ENCODE data around the gene ACTA2. TPM values are rescaled to one million over a fixed set of nuclear protein-coding genes. Genes with fewer than 3 reads are reported as not detected.

ACTA2 gene
- total RNA-seq, 1 donor from 2014 or later: 11.3 TPM

- Mint-ChIP-seq H3K9me3 (no peaks in the 10 kb centered on the region), H3K4me1 (ENCODE audit: low read depth) (peaks cover 26% of the 10 kb centered on the region), H3K4me3 (ENCODE audit: low read depth) (no peak overlapping the region), H3K36me3 (ENCODE audit: low read depth) (peaks cover 4% of the 10 kb centered on the region), H3K27ac (peak overlapping the region; percentile 26), H3K27me3 (ENCODE audit: low read depth) (peaks cover 2% of the 10 kb centered on the region)
- intact Hi-C loops (cut with micrococcal nuclease): loop anchor here (2.0 kb wide), 2 partner anchors 26 to 42 kb away; no protein-coding TSS in a partner anchor
- DNase-seq (ENCODE audit: low spot score): no peak
Observed at GRCh38 chr10:88961266-88961665, 8.7 kb upstream of the ACTA2 start.

DNA sequence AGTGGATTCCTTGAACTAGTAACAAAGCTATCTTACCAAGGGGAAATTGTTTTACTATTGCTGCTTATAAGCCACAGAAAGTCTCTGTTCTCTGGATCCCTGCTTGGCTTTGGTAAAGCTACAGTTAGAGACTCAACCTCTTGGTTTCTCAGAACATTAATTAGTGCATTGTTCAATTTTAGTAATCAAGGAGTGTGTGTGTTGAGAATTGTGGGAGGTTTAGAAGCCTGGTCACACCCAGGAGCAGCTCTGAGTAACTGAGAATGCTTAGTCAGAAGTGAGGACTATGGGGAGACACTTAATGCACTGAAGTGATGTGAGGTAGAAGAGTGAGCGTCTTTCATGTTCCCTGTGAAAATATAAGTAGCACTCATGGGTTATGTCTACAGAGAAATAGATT lies 8.2 kb upstream of the ACTA2 start:
- Mint-ChIP-seq H3K4me3 (ENCODE audit: low read depth) (no peak overlapping the region), H3K4me1 (ENCODE audit: low read depth) (peaks cover 26% of the 10 kb centered on the region), H3K27me3 (ENCODE audit: low read depth) (peaks cover 2% of the 10 kb centered on the region), H3K36me3 (ENCODE audit: low read depth) (peaks cover 4% of the 10 kb centered on the region), H3K9me3 (no peaks in the 10 kb centered on the region), H3K27ac (peak overlapping the region; percentile 26)
- intact Hi-C loops (cut with micrococcal nuclease): loop anchor here (2.0 kb wide), 2 partner anchors 26 to 42 kb away; no protein-coding TSS in a partner anchor
- DNase-seq (ENCODE audit: low spot score): no peak

- Mint-ChIP-seq H3K4me3 (ENCODE audit: low read depth) (no peak overlapping the region), H3K27ac (no peak overlapping the region), H3K9me3 (no peaks in the 10 kb centered on the region), H3K27me3 (ENCODE audit: low read depth) (peaks cover 2% of the 10 kb centered on the region), H3K4me1 (ENCODE audit: low read depth) (peaks cover 27% of the 10 kb centered on the region), H3K36me3 (ENCODE audit: low read depth) (peaks cover 4% of the 10 kb centered on the region)
- intact Hi-C loops (cut with micrococcal nuclease): no loop called here
- no peak for DNase-seq (ENCODE audit: low spot score)
Observed at GRCh38 chr10:88958721-88959120, 6.1 kb upstream of the ACTA2 start.

- DNase-seq (ENCODE audit: low spot score): no peak
- H3K27ac Mint-ChIP-seq: no peak overlapping the region
- no peaks in the 10 kb centered on the region for H3K27me3 Mint-ChIP-seq (ENCODE audit: low read depth)
- no peaks in the 10 kb centered on the region for H3K9me3 Mint-ChIP-seq
- H3K4me1 Mint-ChIP-seq (ENCODE audit: low read depth): peaks cover 23% of the 10 kb centered on the region
- peaks cover under 1% of the 10 kb centered on the region for H3K36me3 Mint-ChIP-seq (ENCODE audit: low read depth)
- intact Hi-C loops (cut with micrococcal nuclease): no loop called here
- no peak overlapping the region for H3K4me3 Mint-ChIP-seq (ENCODE audit: low read depth)
Observed at GRCh38 chr10:88957381-88957780, 4.8 kb upstream of the ACTA2 start.

GRCh38 chr10:88954458-88955083 lies 2.0 kb upstream of the ACTA2 start:
- H3K9me3 Mint-ChIP-seq: no peaks in the 10 kb centered on the region
- H3K4me1 Mint-ChIP-seq (ENCODE audit: low read depth): peaks cover 5% of the 10 kb centered on the region
- H3K4me3 Mint-ChIP-seq (ENCODE audit: low read depth): no peak overlapping the region
- H3K36me3 Mint-ChIP-seq (ENCODE audit: low read depth): peaks cover 7% of the 10 kb centered on the region
- no peak overlapping the region for H3K27ac Mint-ChIP-seq
- DNase-seq (ENCODE audit: low spot score): no peak
- intact Hi-C loops (cut with micrococcal nuclease): no loop called here
- no peaks in the 10 kb centered on the region for H3K27me3 Mint-ChIP-seq (ENCODE audit: low read depth)

DNA sequence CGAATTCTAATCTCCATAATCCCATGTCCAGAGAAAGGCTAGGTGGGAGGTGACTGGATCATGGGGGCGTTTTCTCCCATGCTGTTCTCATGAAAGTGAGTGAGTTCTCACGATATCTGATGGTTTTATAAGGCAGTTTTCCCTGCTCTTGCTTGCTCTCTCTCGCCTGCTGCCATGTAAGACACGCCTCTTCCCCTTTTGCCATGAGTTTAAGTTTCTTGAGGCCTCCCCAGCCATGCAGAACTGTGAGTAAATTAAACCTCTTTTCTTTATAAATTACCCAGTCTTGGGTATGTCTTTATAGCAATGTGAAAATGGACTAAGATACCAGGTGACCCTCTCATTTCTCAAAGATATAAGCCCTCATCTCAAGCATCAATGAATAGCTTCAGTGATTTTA lies 1.1 kb upstream of the ACTA2 start:
- Mint-ChIP-seq H3K4me3 (ENCODE audit: low read depth) (no peak overlapping the region), H3K9me3 (no peaks in the 10 kb centered on the region), H3K27me3 (ENCODE audit: low read depth) (no peaks in the 10 kb centered on the region), H3K4me1 (ENCODE audit: low read depth) (peaks cover 5% of the 10 kb centered on the region), H3K27ac (no peak overlapping the region), H3K36me3 (ENCODE audit: low read depth) (peaks cover 7% of the 10 kb centered on the region)
- intact Hi-C loops (cut with micrococcal nuclease): no loop called here
- no peak for DNase-seq (ENCODE audit: low spot score)

DNA sequence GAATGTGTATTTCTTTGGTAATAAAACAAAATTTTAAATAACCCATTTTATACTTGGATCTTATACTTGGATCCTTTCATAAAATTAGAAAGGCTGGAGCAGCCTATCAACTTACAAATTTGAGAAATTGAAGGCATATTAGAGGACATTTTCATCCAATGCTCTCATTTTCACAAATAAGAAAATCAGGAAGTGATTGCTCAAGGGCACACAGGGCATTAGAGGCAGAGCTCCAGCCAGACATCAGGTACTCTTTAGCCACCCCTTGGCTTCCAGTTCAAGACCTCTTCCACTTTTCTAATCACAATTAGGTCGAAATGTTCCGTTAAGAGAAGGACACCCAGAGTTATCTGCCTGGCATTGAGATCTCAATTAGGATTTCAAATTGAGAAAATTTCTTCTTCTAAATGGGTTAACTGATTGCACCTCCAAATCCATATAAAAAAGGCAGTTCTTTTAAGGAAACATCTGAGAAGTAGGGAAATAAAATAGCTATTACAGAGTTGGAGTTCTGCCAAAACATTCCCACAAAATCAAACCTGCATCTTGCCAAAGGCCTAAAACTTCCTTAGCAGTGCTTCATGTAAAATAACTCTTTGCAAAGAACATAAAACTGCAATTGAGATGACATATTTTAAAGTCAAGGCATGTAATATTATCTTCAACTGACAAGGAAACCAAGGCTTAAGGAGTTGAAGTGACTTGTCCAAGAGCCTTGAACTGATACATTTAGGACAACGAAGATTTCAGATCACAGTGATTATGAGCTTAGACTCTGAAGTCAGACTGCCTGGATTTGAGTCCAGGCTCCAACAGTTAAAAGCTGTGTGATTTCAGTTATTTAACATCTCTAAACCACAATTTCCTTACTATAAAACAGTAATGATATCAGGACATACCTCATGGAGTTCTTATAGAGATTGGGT lies 2.4 kb downstream of the ACTA2 start:
- intact Hi-C loops (cut with micrococcal nuclease): no loop called here
- no peaks in the 10 kb centered on the region for H3K27me3 Mint-ChIP-seq (ENCODE audit: low read depth)

GRCh38 chr10:88949051-88949450 lies 3.5 kb downstream of the ACTA2 start:
- no peaks in the 10 kb centered on the region for H3K9me3 Mint-ChIP-seq

More for the DNA sequence above, 2.4 kb downstream of the ACTA2 start:
- no peak overlapping the region for H3K4me3 Mint-ChIP-seq (ENCODE audit: low read depth)
- H3K4me1 Mint-ChIP-seq (ENCODE audit: low read depth): peaks cover 15% of the 10 kb centered on the region
- H3K9me3 Mint-ChIP-seq: no peaks in the 10 kb centered on the region
- no peak for DNase-seq (ENCODE audit: low spot score)
- peaks cover 7% of the 10 kb centered on the region for H3K36me3 Mint-ChIP-seq (ENCODE audit: low read depth)
- H3K27ac Mint-ChIP-seq: no peak overlapping the region

GRCh38 chr10:88946965-88947590 lies 5.5 kb downstream of the ACTA2 start:
- no peaks in the 10 kb centered on the region for H3K9me3 Mint-ChIP-seq
- no peak for DNase-seq (ENCODE audit: low spot score)
- peaks cover 11% of the 10 kb centered on the region for H3K36me3 Mint-ChIP-seq (ENCODE audit: low read depth)
- no peak overlapping the region for H3K4me3 Mint-ChIP-seq (ENCODE audit: low read depth)
- intact Hi-C loops (cut with micrococcal nuclease): no loop called here
- peaks cover 22% of the 10 kb centered on the region for H3K4me1 Mint-ChIP-seq (ENCODE audit: low read depth)
- H3K27ac Mint-ChIP-seq: no peak overlapping the region
- H3K27me3 Mint-ChIP-seq (ENCODE audit: low read depth): no peaks in the 10 kb centered on the region

More at GRCh38 chr10:88949051-88949450, 3.5 kb downstream of the ACTA2 start:
- intact Hi-C loops (cut with micrococcal nuclease): no loop called here
- peaks cover 24% of the 10 kb centered on the region for H3K4me1 Mint-ChIP-seq (ENCODE audit: low read depth)
- no peak overlapping the region for H3K4me3 Mint-ChIP-seq (ENCODE audit: low read depth)
- no peaks in the 10 kb centered on the region for H3K27me3 Mint-ChIP-seq (ENCODE audit: low read depth)
- no peak overlapping the region for H3K27ac Mint-ChIP-seq
- no peak for DNase-seq (ENCODE audit: low spot score)
- peaks cover 7% of the 10 kb centered on the region for H3K36me3 Mint-ChIP-seq (ENCODE audit: low read depth)

DNA sequence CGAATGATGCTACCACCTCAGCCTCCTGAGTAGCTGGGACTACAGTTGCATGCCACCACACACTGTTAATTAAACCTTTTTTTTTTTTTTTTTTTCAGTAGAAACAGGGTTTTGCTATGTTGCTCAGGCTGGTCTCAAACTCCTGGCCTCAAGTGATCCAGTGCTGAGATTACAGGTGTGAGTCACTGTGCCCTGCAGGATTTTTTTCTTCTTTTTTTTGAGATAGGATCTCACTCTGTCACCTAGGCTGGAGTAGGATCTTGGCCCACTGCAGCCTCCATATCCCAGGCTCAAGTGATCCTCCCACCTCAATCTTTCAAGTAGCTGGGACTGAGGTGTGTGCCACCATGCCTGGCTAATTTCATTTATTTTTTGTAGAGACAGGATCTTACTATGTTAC lies 6.4 kb downstream of the ACTA2 start:
- no peak for DNase-seq (ENCODE audit: low spot score)
- Mint-ChIP-seq H3K27me3 (ENCODE audit: low read depth) (no peaks in the 10 kb centered on the region), H3K4me1 (ENCODE audit: low read depth) (peaks cover 20% of the 10 kb centered on the region), H3K4me3 (ENCODE audit: low read depth) (no peak overlapping the region), H3K9me3 (no peaks in the 10 kb centered on the region), H3K36me3 (ENCODE audit: low read depth) (peaks cover 15% of the 10 kb centered on the region), H3K27ac (no peak overlapping the region)
- intact Hi-C loops (cut with micrococcal nuclease): no loop called here

GRCh38 chr10:88944813-88945212 lies 7.8 kb downstream of the ACTA2 start:
- H3K27ac Mint-ChIP-seq: no peak overlapping the region
- H3K9me3 Mint-ChIP-seq: no peaks in the 10 kb centered on the region
- intact Hi-C loops (cut with micrococcal nuclease): no loop called here
- H3K4me1 Mint-ChIP-seq (ENCODE audit: low read depth): peaks cover 19% of the 10 kb centered on the region
- DNase-seq (ENCODE audit: low spot score): no peak
- no peaks in the 10 kb centered on the region for H3K27me3 Mint-ChIP-seq (ENCODE audit: low read depth)
- no peak overlapping the region for H3K4me3 Mint-ChIP-seq (ENCODE audit: low read depth)
- peaks cover 16% of the 10 kb centered on the region for H3K36me3 Mint-ChIP-seq (ENCODE audit: low read depth)

DNA sequence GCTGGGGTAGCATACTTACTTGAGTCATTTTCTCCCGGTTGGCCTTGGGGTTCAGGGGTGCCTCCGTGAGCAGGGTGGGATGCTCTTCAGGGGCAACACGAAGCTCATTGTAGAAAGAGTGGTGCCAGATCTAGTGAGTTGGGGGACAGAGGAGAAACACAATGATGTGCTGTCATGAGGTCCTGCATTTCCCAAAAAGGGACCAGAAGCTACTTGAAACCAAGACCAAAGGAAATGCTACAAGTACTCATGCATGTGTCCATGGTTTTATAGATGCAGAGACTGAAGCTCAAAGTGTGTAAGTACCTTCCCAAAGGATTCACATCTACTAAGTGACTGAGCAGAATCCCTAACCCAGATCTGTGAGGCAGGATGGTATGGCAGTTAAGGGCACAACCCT lies 8.8 kb downstream of the ACTA2 start:
- H3K36me3 Mint-ChIP-seq (ENCODE audit: low read depth): peaks cover 25% of the 10 kb centered on the region
- intact Hi-C loops (cut with micrococcal nuclease): no loop called here
- no peaks in the 10 kb centered on the region for H3K9me3 Mint-ChIP-seq
- DNase-seq (ENCODE audit: low spot score): no peak
- no peaks in the 10 kb centered on the region for H3K27me3 Mint-ChIP-seq (ENCODE audit: low read depth)
- no peak overlapping the region for H3K4me3 Mint-ChIP-seq (ENCODE audit: low read depth)
- H3K4me1 Mint-ChIP-seq (ENCODE audit: low read depth): peaks cover 19% of the 10 kb centered on the region
- no peak overlapping the region for H3K27ac Mint-ChIP-seq

- Mint-ChIP-seq H3K4me3 (ENCODE audit: low read depth) (no peak overlapping the region), H3K27ac (no peak overlapping the region), H3K9me3 (no peaks in the 10 kb centered on the region), H3K4me1 (ENCODE audit: low read depth) (peaks cover 18% of the 10 kb centered on the region), H3K27me3 (ENCODE audit: low read depth) (no peaks in the 10 kb centered on the region), H3K36me3 (ENCODE audit: low read depth) (peaks cover 41% of the 10 kb centered on the region)
- intact Hi-C loops (cut with micrococcal nuclease): no loop called here
- no peak for DNase-seq (ENCODE audit: low spot score)
Observed at GRCh38 chr10:88941026-88941425, 11.5 kb downstream of the ACTA2 start.

All from activated T-helper 2 cell treated with anti-CD3 and anti-CD28 coated beads, Interferon-gamma antibody, Interleukin-2, Interleukin-4, amounts not matched to agents 10 μg/mL and 5 μg/mL and 100 μg/mL, durations not matched to agents 14 hours and 24 hours and 36 hours (primary cell).